Erythroblast (primary cell): Measurements from ENCODE around the gene MAGT1.

Experiments
- GATA1 ChIP-seq: IDR thresholded peaks from 2 replicates; pipeline ENCODE4 v1.6.1; 2011; ENCODE audit warnings: low read depth, mild to moderate bottlenecking, control low read depth, low read length, moderate library complexity
- POLR2A ChIP-seq: IDR thresholded peaks from 2 replicates; pipeline ENCODE4 v1.6.1; 2011; ENCODE audit warnings: mild to moderate bottlenecking, low read length

DNA sequence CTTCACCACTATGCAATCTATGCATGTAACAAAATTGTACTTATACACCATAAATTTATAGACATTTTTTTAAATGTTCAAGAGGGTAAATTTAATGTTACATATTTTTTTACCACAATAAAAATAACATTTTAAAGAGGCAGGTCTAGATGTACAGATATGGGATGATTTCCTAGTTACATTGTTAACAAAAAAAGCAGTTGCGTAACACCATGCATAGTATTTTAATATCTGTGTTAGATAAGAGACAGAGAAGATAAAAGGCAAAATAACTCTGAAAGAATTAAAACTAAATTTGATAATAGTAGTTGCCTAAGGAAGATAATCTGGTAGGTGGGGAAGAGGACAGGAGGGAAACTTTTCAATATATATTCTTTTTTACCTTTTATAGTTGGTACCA lies 100.1 kb downstream of the MAGT1 start:
- TF ChIP-seq POLR2A (no peak), GATA1 (no peak)
